Activated CD8-positive, alpha-beta T cell treated with anti-CD3 and anti-CD28 coated beads for 36 hours (primary cell): ENCODE data around the gene MRPL46. TPM values are rescaled to one million over a fixed set of nuclear protein-coding genes. Genes with fewer than 3 reads are reported as not detected.

Experiments
- ATAC-seq: fragments of 200-7000 bp; cut with Tn5 transposase; one replicate; pipeline ENCODE4 v1.10.0; 2021; ENCODE audit warnings: mild to moderate bottlenecking, moderate library complexity
- CTCF ChIA-PET: fragments of 350-600 bp; sonication (Branson Sonifier 250); formaldehyde crosslinking; loops from one replicate; lab custom pipeline; 2021; ENCODE audit warnings: antibody characterized with exemption; lab: Charles Lee
- POLR2A ChIA-PET: fragments of 350-600 bp; sonication (Branson Sonifier 250); formaldehyde crosslinking; loops from one replicate; lab custom pipeline; 2021; ENCODE audit warnings: antibody characterized with exemption; lab: Charles Lee
- DNase-seq: peaks from one replicate; pipeline ENCODE4 v3.0.0-alpha.2; 2020
- H3K27ac Mint-ChIP-seq: one replicate; pipeline ENCODE4 v1.8.0; 2021; ENCODE audit warnings: mild to moderate bottlenecking, mixed read lengths
- H3K27me3 Mint-ChIP-seq: one replicate; pipeline ENCODE4 v1.8.0; 2021; ENCODE audit warnings: mixed read lengths
- H3K36me3 Mint-ChIP-seq: one replicate; pipeline ENCODE4 v1.8.0; 2021; ENCODE audit warnings: low read depth, mixed read lengths
- H3K4me1 Mint-ChIP-seq: one replicate; pipeline ENCODE4 v1.8.0; 2021; ENCODE audit warnings: low read depth, mixed read lengths
- H3K4me3 Mint-ChIP-seq: one replicate; pipeline ENCODE4 v1.8.0; 2021; ENCODE audit warnings: mild to moderate bottlenecking, moderate library complexity, mixed read lengths
- H3K9me3 Mint-ChIP-seq: one replicate; pipeline ENCODE4 v1.8.0; 2021; ENCODE audit warnings: mixed read lengths
- CTCF ChIP-seq: fragments of 200-600 bp; IDR thresholded peaks from one replicate; pipeline ENCODE4 v1.8.0; 2022; ENCODE audit warnings: antibody characterized with exemption, mild to moderate bottlenecking
- intact Hi-C: fragments of 100-400 bp; cut with micrococcal nuclease; formaldehyde crosslinking; loops from one replicate; pipeline ENCODE4 v1.10.0; 2022
- total RNA-seq, 2 experiments: library from RNA; stranded (reverse); gene quantifications; one replicate each; pipeline ENCODE4 v1.2.3, GENCODE V29; 2021

Gene MRPL46
- total RNA-seq, 2 experiments from 2014 or later: 34.4 to 35.0 TPM

- Mint-ChIP-seq H3K27ac (no peak overlapping the region), H3K4me3 (no peak overlapping the region)
Measured at GRCh38 chr15:88489321-88489720, 22.1 kb upstream of the MRPL46 start.

GRCh38 chr15:88487796-88488523 is 20.8 kb upstream of the MRPL46 start:
- H3K4me1 Mint-ChIP-seq: peaks cover 3% of the 10 kb centered on the region
- ChIA-PET CTCF (no interaction called here), POLR2A (no interaction called here)
- H3K9me3 Mint-ChIP-seq: no peaks in the 10 kb centered on the region
- intact Hi-C loops: no loop called here
- no peaks in the 10 kb centered on the region for H3K27me3 Mint-ChIP-seq
- ATAC-seq: no peak
- H3K36me3 Mint-ChIP-seq: no peaks in the 10 kb centered on the region
- no peak for DNase-seq
- no peak overlapping the region for H3K4me3 Mint-ChIP-seq
- TF ChIP-seq CTCF: no peak
- no peak overlapping the region for H3K27ac Mint-ChIP-seq

More at GRCh38 chr15:88489321-88489720, 22.1 kb upstream of the MRPL46 start:
- Mint-ChIP-seq H3K4me1 (peaks cover 3% of the 10 kb centered on the region), H3K9me3 (no peaks in the 10 kb centered on the region), H3K36me3 (no peaks in the 10 kb centered on the region), H3K27me3 (no peaks in the 10 kb centered on the region)
- DNase-seq (no peak), ATAC-seq (no peak)
- POLR2A ChIA-PET: no interaction called here
- intact Hi-C loops: no loop called here
- CTCF ChIA-PET: no interaction called here
- TF ChIP-seq CTCF: no peak

DNA sequence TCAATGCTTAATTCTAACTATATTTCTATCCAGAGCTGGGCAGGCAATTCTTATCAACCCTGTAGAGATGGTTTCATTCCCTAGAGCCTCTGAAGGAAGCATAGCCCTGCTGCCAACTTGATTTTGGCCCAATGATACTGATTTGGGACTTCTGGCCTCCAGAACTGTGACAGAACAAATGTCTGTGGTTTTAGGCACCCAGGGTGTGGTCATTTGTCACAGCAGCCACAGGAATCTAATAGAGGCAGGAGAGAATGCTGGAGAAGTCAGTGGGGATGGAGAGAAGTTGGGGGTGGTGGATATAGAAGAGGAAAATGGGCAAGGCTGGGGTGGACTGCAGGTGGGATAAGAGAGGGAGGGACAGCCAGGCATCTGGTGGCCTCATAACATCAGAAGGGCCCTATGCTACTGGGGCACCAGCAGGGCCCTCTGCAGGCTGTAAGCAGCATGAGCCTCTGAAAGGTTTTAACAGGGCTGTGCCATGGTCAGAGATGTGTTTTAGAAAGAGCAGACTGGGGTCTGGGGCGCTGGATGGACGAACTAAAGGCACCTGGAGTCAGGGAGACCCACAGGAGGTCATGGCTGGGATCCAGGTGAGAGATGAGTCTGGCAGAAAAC is 20.1 kb upstream of the MRPL46 start:
- Mint-ChIP-seq H3K36me3 (no peaks in the 10 kb centered on the region), H3K27ac (no peak overlapping the region), H3K4me1 (peaks cover 3% of the 10 kb centered on the region), H3K27me3 (no peaks in the 10 kb centered on the region), H3K9me3 (no peaks in the 10 kb centered on the region), H3K4me3 (no peak overlapping the region)
- POLR2A ChIA-PET: no interaction called here
- no peak for DNase-seq
- no peak for TF ChIP-seq CTCF
- intact Hi-C loops: no loop called here
- ATAC-seq: no peak
- CTCF ChIA-PET: no interaction called here

- Mint-ChIP-seq H3K9me3 (no peaks in the 10 kb centered on the region), H3K27me3 (no peaks in the 10 kb centered on the region), H3K4me1 (no peaks in the 10 kb centered on the region), H3K4me3 (no peak overlapping the region), H3K36me3 (no peaks in the 10 kb centered on the region), H3K27ac (no peak overlapping the region)
- CTCF ChIA-PET: no interaction called here
- no peak for DNase-seq
- no peak for TF ChIP-seq CTCF
- POLR2A ChIA-PET: no interaction called here
- no peak for ATAC-seq
- intact Hi-C loops: no loop called here
Measured at GRCh38 chr15:88484682-88485331, 17.6 kb upstream of the MRPL46 start.

DNA sequence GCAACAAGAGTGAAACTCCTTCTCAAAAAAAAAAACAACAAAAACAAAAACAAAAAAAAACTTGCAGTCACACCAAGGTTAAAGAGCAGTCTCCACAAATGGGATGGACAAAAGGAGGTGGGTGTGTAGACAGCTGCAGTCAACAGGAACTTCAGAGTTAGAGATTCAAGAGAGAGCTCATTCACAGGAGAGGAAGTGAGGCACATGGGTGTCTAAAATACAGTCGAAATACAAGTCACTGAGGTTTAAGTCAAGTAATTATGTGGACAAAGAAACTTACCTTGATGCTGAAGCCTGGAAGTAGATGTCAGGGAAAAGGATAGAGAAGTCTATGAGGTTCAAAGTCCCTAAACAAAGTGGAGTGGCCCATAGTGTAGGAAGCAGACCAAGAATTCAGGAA is 15.1 kb upstream of the MRPL46 start:
- peaks cover 2% of the 10 kb centered on the region for H3K36me3 Mint-ChIP-seq
- ChIA-PET CTCF (no interaction called here), POLR2A (interaction anchor here (2.0 kb wide), 1 partner anchor 11 kb away, joined by 6 read pairs; no protein-coding TSS in a partner anchor)
- ATAC-seq (no peak), DNase-seq (no peak)
- no peaks in the 10 kb centered on the region for H3K9me3 Mint-ChIP-seq
- H3K27ac Mint-ChIP-seq: no peak overlapping the region
- H3K4me1 Mint-ChIP-seq: no peaks in the 10 kb centered on the region
- no peak for TF ChIP-seq CTCF
- H3K4me3 Mint-ChIP-seq: no peak overlapping the region
- H3K27me3 Mint-ChIP-seq: no peaks in the 10 kb centered on the region
- intact Hi-C loops: no loop called here
